SK-N-SH (cell line): ENCODE data around the gene PKM. TPM values are rescaled to one million over a fixed set of nuclear protein-coding genes. Genes with fewer than 3 reads are reported as not detected.

ENCODE experiments used
- CTCF ChIA-PET: fragments of 300-600, 350-600 bp; formaldehyde crosslinking; extraction: SDS; loops from one replicate; lab custom pipeline; 2021; lab: Yijun Ruan, JAX
- POLR2A ChIA-PET: fragments of 350-600 bp; sonication (Branson Sonifier 250); formaldehyde crosslinking; extraction: SDS; loops from one replicate; lab custom pipeline; 2020; ENCODE audit warnings: antibody characterized with exemption, inconsistent platforms; lab: Yijun Ruan, JAX
- DNase-seq: peaks from one replicate; pipeline ENCODE4 v3.0.0; 2012
- H2AFZ ChIP-seq: fragments of 200-600 bp; sonication (generic); 2 replicates; pipeline ENCODE4 v1.8.1; 2016; ENCODE audit warnings: antibody characterized with exemption, mild to moderate bottlenecking, low read depth
- H3F3A ChIP-seq: fragments of 200-600 bp; sonication (generic); replicated peaks from 2 replicates; pipeline ENCODE3; 2016; ENCODE audit warnings: antibody characterized with exemption, mild to moderate bottlenecking; ENCODE audit not compliant: insufficient read depth
- H3K27ac ChIP-seq, 2 experiments: fragments of 200-500 bp in 1 of 2; fragments of 200-600 bp in 1 of 2; sonication (Bioruptor generic) in 1 of 2; sonication (generic), shearing (Covaris generic) in 1 of 2; 2 replicates each; pipeline versions ENCODE4 v1.5.1 to v1.6.1; 2014 to 2016; ENCODE audit warnings: low read depth in 2 of 2, inconsistent platforms in 1 of 2, low read length in 1 of 2, mild to moderate bottlenecking in 1 of 2, mixed read lengths in 1 of 2
- H3K27me3 ChIP-seq: fragments of 200-600 bp; sonication (generic), shearing (Covaris generic); 2 replicates; pipeline ENCODE4 v1.6.1; 2016; ENCODE audit warnings: mixed run types; ENCODE audit not compliant: insufficient read depth
- H3K36me3 ChIP-seq, 2 experiments: fragments of 200-500 bp in 1 of 2; fragments of 200-600 bp in 1 of 2; sonication (Bioruptor generic) in 1 of 2; sonication (generic) in 1 of 2; replicated peaks in 1 of 2; 2 replicates each; pipeline versions ENCODE3 to v1.5.1; 2014 to 2016; ENCODE audit warnings: low read length in 1 of 2, mild to moderate bottlenecking in 1 of 2; ENCODE audit not compliant: insufficient read depth in 2 of 2, control insufficient read depth in 1 of 2
- H3K4me1 ChIP-seq, 2 experiments: fragments of 200-500 bp in 1 of 2; fragments of 200-600 bp in 1 of 2; sonication (Bioruptor generic) in 1 of 2; sonication (generic), shearing (Covaris generic) in 1 of 2; 2 replicates each; pipeline versions ENCODE4 v1.5.1 to v1.6.1; 2014 to 2016; ENCODE audit warnings: low read depth in 1 of 2, low read length in 1 of 2, mixed run types in 1 of 2; ENCODE audit not compliant: insufficient read depth in 2 of 2, control insufficient read depth in 1 of 2
- H3K4me2 ChIP-seq: fragments of 200-600 bp; sonication (generic), shearing (Covaris generic); 2 replicates; pipeline ENCODE4 v1.6.1; 2017; ENCODE audit warnings: mixed run types
- H3K4me3 ChIP-seq, 2 experiments: fragments of 200-500 bp in 1 of 2; fragments of 200-600 bp in 1 of 2; sonication (Bioruptor generic) in 1 of 2; sonication (generic), shearing (Covaris generic) in 1 of 2; 2 replicates each; pipeline versions ENCODE4 v1.5.1 to v1.8.1; 2014 to 2016; ENCODE audit warnings: low read depth in 2 of 2, inconsistent platforms in 1 of 2, low read length in 1 of 2, mild to moderate bottlenecking in 1 of 2, mixed read lengths in 1 of 2, moderate library complexity in 1 of 2
- H3K79me2 ChIP-seq: fragments of 200-600 bp; sonication (generic); 2 replicates; pipeline ENCODE4 v1.8.1; 2017; ENCODE audit warnings: mild to moderate bottlenecking; ENCODE audit not compliant: insufficient read depth
- H3K9ac ChIP-seq: fragments of 200-600 bp; sonication (generic); 2 replicates; pipeline ENCODE4 v1.6.1; 2017; ENCODE audit warnings: mixed run types
- H3K9me2 ChIP-seq: fragments of 200-600 bp; sonication (generic); 2 replicates; pipeline ENCODE4 v1.6.1; 2017; ENCODE audit warnings: mixed run types
- H3K9me3 ChIP-seq: fragments of 200-600 bp; sonication (generic); 2 replicates; pipeline ENCODE4 v1.6.1; 2017; ENCODE audit warnings: mixed run types, mild to moderate bottlenecking, moderate library complexity
- H4K20me1 ChIP-seq: fragments of 200-600 bp; sonication (generic); 2 replicates; pipeline ENCODE4 v1.6.1; 2017; ENCODE audit warnings: mild to moderate bottlenecking, mixed run types; ENCODE audit not compliant: insufficient read depth
- EZH2phosphoT487 ChIP-seq: fragments of 200-600 bp; sonication (generic); IDR thresholded peaks from 2 replicates; pipeline ENCODE4 v1.6.1; 2017; ENCODE audit warnings: low read depth, mixed run types, mild to moderate bottlenecking, antibody characterized with exemption, moderate library complexity, borderline replicate concordance
- FOSL2 ChIP-seq: IDR thresholded peaks from 2 replicates; pipeline ENCODE4 v1.4.0; 2012; ENCODE audit warnings: low read depth, mild to moderate bottlenecking, moderate library complexity, borderline replicate concordance
- FOXJ3 ChIP-seq: sonication (generic); formaldehyde crosslinking; IDR thresholded peaks from 2 replicates; pipeline ENCODE4 v1.5.1; 2020; ENCODE audit warnings: mild to moderate bottlenecking, missing genetic modification reagents
- GABPA ChIP-seq: IDR thresholded peaks from 2 replicates; pipeline ENCODE4 v1.4.0; 2012; ENCODE audit warnings: low read depth, mild to moderate bottlenecking
- MEF2A ChIP-seq: IDR thresholded peaks from 2 replicates; pipeline ENCODE4 v1.4.0; 2012; ENCODE audit warnings: low read depth, borderline replicate concordance
- MXI1 ChIP-seq: IDR thresholded peaks from 2 replicates; pipeline ENCODE4 v1.6.1; 2012; ENCODE audit warnings: mild to moderate bottlenecking, low read depth, low read length, improper control_type of control experiment
- POLR2AphosphoS5 ChIP-seq: IDR thresholded peaks from 2 replicates; pipeline ENCODE4 v1.6.1; 2012; ENCODE audit warnings: low read depth, low read length
- RCOR1 ChIP-seq: fragments of 150-350 bp; IDR thresholded peaks from 2 replicates; pipeline ENCODE4 v1.6.1; 2017; ENCODE audit warnings: antibody characterized with exemption, low read length
- RFX5 ChIP-seq: IDR thresholded peaks from 2 replicates; pipeline ENCODE4 v1.6.1; 2012; ENCODE audit warnings: mild to moderate bottlenecking, improper control_type of control experiment, low read length
- TAF1 ChIP-seq: IDR thresholded peaks from 2 replicates; pipeline ENCODE4 v1.6.1; 2012; ENCODE audit warnings: low read depth, mild to moderate bottlenecking, low read length, moderate library complexity, borderline replicate concordance
- TCF12 ChIP-seq: IDR thresholded peaks from 2 replicates; pipeline ENCODE4 v1.4.0; 2012
- YY1 ChIP-seq: IDR thresholded peaks from 2 replicates; pipeline ENCODE4 v1.4.0; 2012; ENCODE audit warnings: low read depth, mild to moderate bottlenecking
- WGBS: methylation state at CpG from one replicate; pipeline ENCODE4 v1.1.6; 2017; ENCODE audit warnings: low lambda C conversion rate; 5-methylcytosine and 5-hydroxymethylcytosine counted together
- polyA plus RNA-seq, 3 experiments: library from polyadenylated mRNA; depleted of rRNA; stranded (reverse); fragments of >200 nt; gene quantifications; 2 replicates each; pipeline ENCODE4 v1.2.3, GENCODE V29; 2012
- TF ChIP-seq, protein P1 (sequence below): IDR thresholded peaks from 2 replicates; pipeline ENCODE4 v1.6.1; 2012; ENCODE audit warnings: mild to moderate bottlenecking, low read depth, low read length, moderate library complexity
- TF ChIP-seq, protein P2 (sequence below): IDR thresholded peaks from 2 replicates; pipeline ENCODE4 v1.4.0; 2012; ENCODE audit warnings: low read depth
- TF ChIP-seq, protein P3 (sequence below): IDR thresholded peaks from 2 replicates; pipeline ENCODE4; 2012
- TF ChIP-seq, protein P4 (sequence below): fragments of 150-350 bp; IDR thresholded peaks from 2 replicates; pipeline ENCODE4 v1.6.1; 2017; ENCODE audit warnings: antibody characterized with exemption, low read length, low read depth, borderline replicate concordance
- TF ChIP-seq, protein P5 (sequence below): fragments of 150-350 bp; IDR thresholded peaks from 2 replicates; pipeline ENCODE4 v1.6.1; 2016; ENCODE audit warnings: mild to moderate bottlenecking, low read depth, low read length
- TF ChIP-seq, protein P6 (sequence below): fragments of 200-600 bp; sonication (generic); IDR thresholded peaks from 2 replicates; pipeline ENCODE4 v1.6.1; 2017; ENCODE audit warnings: antibody characterized with exemption, mild to moderate bottlenecking, moderate library complexity

The PKM gene
- polyA plus RNA-seq, 1 of the 3 experiments (the other 2 are of a cell fraction) = 1,453 TPM

DNA sequence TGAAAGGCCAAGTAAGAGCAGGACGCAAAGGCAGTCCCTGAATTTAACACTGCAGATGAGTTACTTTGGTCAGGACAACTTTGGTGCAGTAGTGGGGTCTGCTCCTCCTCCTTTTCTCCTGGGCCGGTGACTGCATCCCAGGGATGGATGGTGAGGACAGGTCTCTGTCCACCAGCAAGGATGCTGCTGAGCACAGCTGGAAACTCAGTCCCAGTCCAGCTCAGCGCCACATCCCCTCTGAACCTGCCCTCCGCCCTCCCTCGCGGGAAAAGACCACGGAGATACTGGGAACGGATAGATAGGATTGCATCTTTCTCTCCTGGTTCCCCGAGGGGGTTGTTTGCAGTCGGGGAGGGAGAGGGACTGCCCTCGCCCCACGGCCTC is 47.2 kb downstream of the PKM start (continued):
- TF ChIP-seq, protein P1, sequence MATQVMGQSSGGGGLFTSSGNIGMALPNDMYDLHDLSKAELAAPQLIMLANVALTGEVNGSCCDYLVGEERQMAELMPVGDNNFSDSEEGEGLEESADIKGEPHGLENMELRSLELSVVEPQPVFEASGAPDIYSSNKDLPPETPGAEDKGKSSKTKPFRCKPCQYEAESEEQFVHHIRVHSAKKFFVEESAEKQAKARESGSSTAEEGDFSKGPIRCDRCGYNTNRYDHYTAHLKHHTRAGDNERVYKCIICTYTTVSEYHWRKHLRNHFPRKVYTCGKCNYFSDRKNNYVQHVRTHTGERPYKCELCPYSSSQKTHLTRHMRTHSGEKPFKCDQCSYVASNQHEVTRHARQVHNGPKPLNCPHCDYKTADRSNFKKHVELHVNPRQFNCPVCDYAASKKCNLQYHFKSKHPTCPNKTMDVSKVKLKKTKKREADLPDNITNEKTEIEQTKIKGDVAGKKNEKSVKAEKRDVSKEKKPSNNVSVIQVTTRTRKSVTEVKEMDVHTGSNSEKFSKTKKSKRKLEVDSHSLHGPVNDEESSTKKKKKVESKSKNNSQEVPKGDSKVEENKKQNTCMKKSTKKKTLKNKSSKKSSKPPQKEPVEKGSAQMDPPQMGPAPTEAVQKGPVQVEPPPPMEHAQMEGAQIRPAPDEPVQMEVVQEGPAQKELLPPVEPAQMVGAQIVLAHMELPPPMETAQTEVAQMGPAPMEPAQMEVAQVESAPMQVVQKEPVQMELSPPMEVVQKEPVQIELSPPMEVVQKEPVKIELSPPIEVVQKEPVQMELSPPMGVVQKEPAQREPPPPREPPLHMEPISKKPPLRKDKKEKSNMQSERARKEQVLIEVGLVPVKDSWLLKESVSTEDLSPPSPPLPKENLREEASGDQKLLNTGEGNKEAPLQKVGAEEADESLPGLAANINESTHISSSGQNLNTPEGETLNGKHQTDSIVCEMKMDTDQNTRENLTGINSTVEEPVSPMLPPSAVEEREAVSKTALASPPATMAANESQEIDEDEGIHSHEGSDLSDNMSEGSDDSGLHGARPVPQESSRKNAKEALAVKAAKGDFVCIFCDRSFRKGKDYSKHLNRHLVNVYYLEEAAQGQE = no peak
- TF ChIP-seq FOXJ3 (CRISPR knock-in tag) = no peak

DNA sequence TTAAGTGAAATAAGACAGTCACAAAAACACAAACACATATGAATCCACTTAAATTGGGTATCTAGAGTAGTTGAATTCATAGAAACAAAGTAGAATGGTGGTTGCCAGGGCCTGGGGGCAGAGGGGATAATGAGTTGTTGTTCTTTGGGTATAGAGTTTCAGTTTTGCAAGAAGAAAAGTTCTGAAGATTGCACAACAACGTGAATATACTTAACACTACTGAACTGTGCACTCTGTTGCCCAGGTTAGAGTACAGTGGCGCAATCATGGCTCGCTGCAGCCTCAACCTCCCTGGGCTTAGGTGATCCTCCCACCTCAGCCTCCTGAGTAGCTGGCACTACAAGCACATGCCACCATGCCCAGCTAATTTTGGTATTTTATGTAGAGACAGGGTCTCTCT is 48.3 kb downstream of the PKM start:
- H3K27me3 ChIP-seq = no peaks in the 10 kb centered on the region
- no peak overlapping the region for H3K9ac ChIP-seq
- POLR2A ChIA-PET = no interaction called here
- no peaks in the 10 kb centered on the region for H3K9me2 ChIP-seq
- no peak overlapping the region for H3K27ac ChIP-seq
- no peaks in the 10 kb centered on the region for H3K36me3 ChIP-seq
- H4K20me1 ChIP-seq = no peaks in the 10 kb centered on the region
- 90% methylated on average over 3 of the region's 3 CpGs for WGBS
- no peak overlapping the region for H2AFZ ChIP-seq
- H3F3A ChIP-seq = no peaks in the 10 kb centered on the region
- CTCF ChIA-PET = no interaction called here
- no peaks in the 10 kb centered on the region for H3K9me3 ChIP-seq
- H3K4me1 ChIP-seq = peaks cover 0 to 12% of the 10 kb centered on the region in 2 experiments; a peak in 1 of 4 replicates
- no peaks in the 10 kb centered on the region for H3K79me2 ChIP-seq
- no peak overlapping the region for H3K4me2 ChIP-seq
- H3K4me3 ChIP-seq = no peak overlapping the region
- no peak for DNase-seq
- TF ChIP-seq GABPA = no peak
- TF ChIP-seq POLR2AphosphoS5 = no peak
- TF ChIP-seq YY1 = no peak

DNA sequence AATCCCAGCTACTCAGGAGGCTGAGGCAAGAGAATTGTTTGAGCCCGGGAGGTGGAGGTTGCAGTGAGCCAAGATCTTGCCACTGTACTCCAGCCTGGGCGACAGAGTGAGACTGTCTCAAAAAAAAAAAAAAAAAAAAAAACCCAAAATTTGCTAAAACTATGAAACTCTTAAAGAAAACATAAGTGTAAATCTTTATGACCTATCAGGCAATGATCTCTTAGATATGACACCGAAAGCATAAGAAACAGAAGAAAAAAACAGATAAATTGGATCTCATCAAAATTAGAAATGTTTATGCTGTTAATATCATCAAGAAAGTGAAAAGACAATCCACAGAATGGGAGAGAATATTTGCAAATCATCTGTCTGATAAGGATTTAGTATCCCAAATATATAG is 48.7 kb downstream of the PKM start:
- no peaks in the 10 kb centered on the region for H3K27me3 ChIP-seq
- CTCF ChIA-PET = interaction anchor here (0.6 kb wide), 1 partner anchor 18 kb away, joined by 3 read pairs; no protein-coding TSS in a partner anchor
- peaks cover 0 to 12% of the 10 kb centered on the region in 2 experiments; a peak in 1 of 4 replicates for H3K4me1 ChIP-seq
- no peaks in the 10 kb centered on the region for H3K9me2 ChIP-seq
- H3K9me3 ChIP-seq = no peaks in the 10 kb centered on the region
- no peak overlapping the region for H3K9ac ChIP-seq
- no peaks in the 10 kb centered on the region for H3K36me3 ChIP-seq
- H4K20me1 ChIP-seq = no peaks in the 10 kb centered on the region
- H3K79me2 ChIP-seq = no peaks in the 10 kb centered on the region
- 82% methylated on average over 3 of the region's 3 CpGs for WGBS
- H3K4me3 ChIP-seq = no peak overlapping the region
- POLR2A ChIA-PET = no interaction called here
- no peak overlapping the region for H3K27ac ChIP-seq
- no peaks in the 10 kb centered on the region for H3F3A ChIP-seq
- no peak for DNase-seq
- H3K4me2 ChIP-seq = no peak overlapping the region
- H2AFZ ChIP-seq = no peak overlapping the region
- TF ChIP-seq, protein P2, sequence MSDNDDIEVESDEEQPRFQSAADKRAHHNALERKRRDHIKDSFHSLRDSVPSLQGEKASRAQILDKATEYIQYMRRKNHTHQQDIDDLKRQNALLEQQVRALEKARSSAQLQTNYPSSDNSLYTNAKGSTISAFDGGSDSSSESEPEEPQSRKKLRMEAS = no peak
- TF ChIP-seq GABPA = no peak
- TF ChIP-seq EZH2phosphoT487 = no peak
- TF ChIP-seq, protein P3, sequence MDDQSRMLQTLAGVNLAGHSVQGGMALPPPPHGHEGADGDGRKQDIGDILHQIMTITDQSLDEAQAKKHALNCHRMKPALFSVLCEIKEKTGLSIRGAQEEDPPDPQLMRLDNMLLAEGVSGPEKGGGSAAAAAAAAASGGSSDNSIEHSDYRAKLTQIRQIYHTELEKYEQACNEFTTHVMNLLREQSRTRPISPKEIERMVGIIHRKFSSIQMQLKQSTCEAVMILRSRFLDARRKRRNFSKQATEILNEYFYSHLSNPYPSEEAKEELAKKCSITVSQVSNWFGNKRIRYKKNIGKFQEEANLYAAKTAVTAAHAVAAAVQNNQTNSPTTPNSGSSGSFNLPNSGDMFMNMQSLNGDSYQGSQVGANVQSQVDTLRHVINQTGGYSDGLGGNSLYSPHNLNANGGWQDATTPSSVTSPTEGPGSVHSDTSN = no peak
- no peak for TF ChIP-seq TCF12
- no peak for TF ChIP-seq MXI1
- no peak for TF ChIP-seq TAF1
- no peak for TF ChIP-seq RFX5
- TF ChIP-seq MEF2A = no peak
- no peak for TF ChIP-seq FOSL2
- TF ChIP-seq, protein P4, sequence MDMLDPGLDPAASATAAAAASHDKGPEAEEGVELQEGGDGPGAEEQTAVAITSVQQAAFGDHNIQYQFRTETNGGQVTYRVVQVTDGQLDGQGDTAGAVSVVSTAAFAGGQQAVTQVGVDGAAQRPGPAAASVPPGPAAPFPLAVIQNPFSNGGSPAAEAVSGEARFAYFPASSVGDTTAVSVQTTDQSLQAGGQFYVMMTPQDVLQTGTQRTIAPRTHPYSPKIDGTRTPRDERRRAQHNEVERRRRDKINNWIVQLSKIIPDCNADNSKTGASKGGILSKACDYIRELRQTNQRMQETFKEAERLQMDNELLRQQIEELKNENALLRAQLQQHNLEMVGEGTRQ = no peak
- no peak for TF ChIP-seq RCOR1
- no peak for TF ChIP-seq YY1
- TF ChIP-seq, protein P5, sequence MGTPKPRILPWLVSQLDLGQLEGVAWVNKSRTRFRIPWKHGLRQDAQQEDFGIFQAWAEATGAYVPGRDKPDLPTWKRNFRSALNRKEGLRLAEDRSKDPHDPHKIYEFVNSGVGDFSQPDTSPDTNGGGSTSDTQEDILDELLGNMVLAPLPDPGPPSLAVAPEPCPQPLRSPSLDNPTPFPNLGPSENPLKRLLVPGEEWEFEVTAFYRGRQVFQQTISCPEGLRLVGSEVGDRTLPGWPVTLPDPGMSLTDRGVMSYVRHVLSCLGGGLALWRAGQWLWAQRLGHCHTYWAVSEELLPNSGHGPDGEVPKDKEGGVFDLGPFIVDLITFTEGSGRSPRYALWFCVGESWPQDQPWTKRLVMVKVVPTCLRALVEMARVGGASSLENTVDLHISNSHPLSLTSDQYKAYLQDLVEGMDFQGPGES = no peak
- TF ChIP-seq, protein P6, sequence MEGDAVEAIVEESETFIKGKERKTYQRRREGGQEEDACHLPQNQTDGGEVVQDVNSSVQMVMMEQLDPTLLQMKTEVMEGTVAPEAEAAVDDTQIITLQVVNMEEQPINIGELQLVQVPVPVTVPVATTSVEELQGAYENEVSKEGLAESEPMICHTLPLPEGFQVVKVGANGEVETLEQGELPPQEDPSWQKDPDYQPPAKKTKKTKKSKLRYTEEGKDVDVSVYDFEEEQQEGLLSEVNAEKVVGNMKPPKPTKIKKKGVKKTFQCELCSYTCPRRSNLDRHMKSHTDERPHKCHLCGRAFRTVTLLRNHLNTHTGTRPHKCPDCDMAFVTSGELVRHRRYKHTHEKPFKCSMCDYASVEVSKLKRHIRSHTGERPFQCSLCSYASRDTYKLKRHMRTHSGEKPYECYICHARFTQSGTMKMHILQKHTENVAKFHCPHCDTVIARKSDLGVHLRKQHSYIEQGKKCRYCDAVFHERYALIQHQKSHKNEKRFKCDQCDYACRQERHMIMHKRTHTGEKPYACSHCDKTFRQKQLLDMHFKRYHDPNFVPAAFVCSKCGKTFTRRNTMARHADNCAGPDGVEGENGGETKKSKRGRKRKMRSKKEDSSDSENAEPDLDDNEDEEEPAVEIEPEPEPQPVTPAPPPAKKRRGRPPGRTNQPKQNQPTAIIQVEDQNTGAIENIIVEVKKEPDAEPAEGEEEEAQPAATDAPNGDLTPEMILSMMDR = no peak
